ENCODE data around the gene FAM107B. TPM values are rescaled to one million over a fixed set of nuclear protein-coding genes. Genes with fewer than 3 reads are reported as not detected.

The FAM107B gene
- total and polyA plus RNA-seq, 2 donors (not counting 3 experiments of a cell fraction or from before 2014, with no cell fraction given), result 39.2 to 176 TPM

DNA sequence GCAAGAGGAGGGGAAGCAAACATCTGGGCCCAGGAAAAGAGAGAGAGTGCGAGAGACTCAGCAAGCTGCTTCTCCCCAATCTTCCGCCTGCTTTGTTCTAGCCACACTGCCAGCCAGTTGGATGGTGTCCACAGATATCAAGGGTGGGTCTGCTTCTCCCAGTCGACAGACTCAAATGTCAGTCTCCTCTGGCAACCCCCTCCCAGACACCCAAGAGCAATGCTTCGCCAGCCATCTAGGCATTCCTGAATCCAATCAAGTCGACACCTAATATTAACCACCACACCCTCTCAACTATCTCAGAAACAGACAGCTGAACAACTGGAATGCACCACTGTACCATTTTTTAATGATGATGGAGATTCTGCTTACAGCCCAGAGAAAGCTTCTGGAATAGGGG, 57.1 kb downstream of the FAM107B start:
- H3K9me3 ChIP-seq (replicated peaks; ENCODE audit: control insufficient read depth, insufficient read depth, low read length), result no peaks in the 10 kb centered on the region
- no peaks in the 10 kb centered on the region for H3K79me2 ChIP-seq (ENCODE audit: control insufficient read depth, insufficient read depth, low read length)
- CTCF ChIA-PET, result no interaction called here
- H3K27me3 ChIP-seq (ENCODE audit: control insufficient read depth in 2 of 2, insufficient read depth in 2 of 2, low read length in 2 of 2), result no peaks in the 10 kb centered on the region
- H3K4me2 ChIP-seq (ENCODE audit: insufficient read depth, low read length), result no peak overlapping the region
- TF ChIP-seq MYC (IDR thresholded peaks at IDR 0.05; ENCODE audit: low read depth, low read length) (no peak), POLR2A (IDR thresholded peaks at IDR 0.05; ENCODE audit: low read depth, low read length) (no peak)
- TF ChIP-seq, protein P1, sequence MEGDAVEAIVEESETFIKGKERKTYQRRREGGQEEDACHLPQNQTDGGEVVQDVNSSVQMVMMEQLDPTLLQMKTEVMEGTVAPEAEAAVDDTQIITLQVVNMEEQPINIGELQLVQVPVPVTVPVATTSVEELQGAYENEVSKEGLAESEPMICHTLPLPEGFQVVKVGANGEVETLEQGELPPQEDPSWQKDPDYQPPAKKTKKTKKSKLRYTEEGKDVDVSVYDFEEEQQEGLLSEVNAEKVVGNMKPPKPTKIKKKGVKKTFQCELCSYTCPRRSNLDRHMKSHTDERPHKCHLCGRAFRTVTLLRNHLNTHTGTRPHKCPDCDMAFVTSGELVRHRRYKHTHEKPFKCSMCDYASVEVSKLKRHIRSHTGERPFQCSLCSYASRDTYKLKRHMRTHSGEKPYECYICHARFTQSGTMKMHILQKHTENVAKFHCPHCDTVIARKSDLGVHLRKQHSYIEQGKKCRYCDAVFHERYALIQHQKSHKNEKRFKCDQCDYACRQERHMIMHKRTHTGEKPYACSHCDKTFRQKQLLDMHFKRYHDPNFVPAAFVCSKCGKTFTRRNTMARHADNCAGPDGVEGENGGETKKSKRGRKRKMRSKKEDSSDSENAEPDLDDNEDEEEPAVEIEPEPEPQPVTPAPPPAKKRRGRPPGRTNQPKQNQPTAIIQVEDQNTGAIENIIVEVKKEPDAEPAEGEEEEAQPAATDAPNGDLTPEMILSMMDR (IDR thresholded peaks at IDR 0.05; ENCODE audit: extremely low read depth in 1 of 2, insufficient read depth in 1 of 2, low read depth in 1 of 2, low read length in 2 of 2), result no peak
- no peaks in the 10 kb centered on the region for H3K36me3 ChIP-seq (ENCODE audit: control insufficient read depth in 2 of 2, extremely low read depth in 1 of 2, insufficient read depth in 2 of 2, low read length in 2 of 2)
- no peak overlapping the region for H3K4me3 ChIP-seq (replicated peaks in 1 of 3; ENCODE audit: insufficient read depth in 1 of 3, low read depth in 1 of 3, low read length in 3 of 3)
- BruUV-seq (replicated peaks), result no TSS peak
- H3K9ac ChIP-seq (replicated peaks; ENCODE audit: extremely low read depth, insufficient read depth, low read length), result no peak overlapping the region
- H2AFZ ChIP-seq (ENCODE audit: low read depth, low read length), result no peak overlapping the region
- no peak for DNase-seq (ENCODE audit: low read depth, low spot score)
- H3K4me1 ChIP-seq (ENCODE audit: control insufficient read depth, extremely low read depth, insufficient read depth, low read length), result no peaks in the 10 kb centered on the region
- POLR2A ChIA-PET, result no interaction called here
- no peaks in the 10 kb centered on the region for H3K9me1 ChIP-seq (replicated peaks; ENCODE audit: control insufficient read depth, extremely low read depth, insufficient read depth, low read length)
- intact Hi-C loops (cut with micrococcal nuclease) (no loop called here), dilution Hi-C loops (cut with MboI; ENCODE audit: extremely low pct_ligation_motif_present, low sequenced_read_pairs) (no loop called here)
- H3K27ac ChIP-seq (ENCODE audit: insufficient read depth, low read depth, low read length), result no peak overlapping the region
- no peak for FAIRE-seq
- H4K20me1 ChIP-seq (replicated peaks; ENCODE audit: control insufficient read depth, extremely low read depth, insufficient read depth, low read length), result no peaks in the 10 kb centered on the region

DNA sequence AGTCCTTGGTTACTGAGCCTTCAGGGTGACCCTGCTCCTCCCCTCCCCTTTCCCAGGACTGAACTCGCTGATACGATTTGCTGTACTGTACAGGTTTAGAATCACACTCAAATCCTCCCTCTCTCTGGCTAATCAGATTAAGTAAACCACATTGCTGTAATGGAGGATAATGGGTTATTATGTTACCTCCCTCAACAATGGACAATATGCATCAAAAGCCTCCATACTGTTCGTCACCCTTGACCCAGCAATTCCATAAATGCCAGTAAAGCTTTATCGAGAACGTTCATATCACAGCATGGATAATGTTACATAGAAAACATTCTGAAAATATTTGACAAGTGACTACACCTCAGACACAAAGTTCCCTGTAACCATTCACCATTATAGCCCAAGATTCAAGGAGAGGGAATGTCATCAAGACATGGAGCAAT, 61.7 kb downstream of the FAM107B start:
- H3K4me1 ChIP-seq (ENCODE audit: control insufficient read depth, extremely low read depth, insufficient read depth, low read length), result no peaks in the 10 kb centered on the region
- H3K4me2 ChIP-seq (ENCODE audit: insufficient read depth, low read length), result no peak overlapping the region
- H3K9ac ChIP-seq (replicated peaks; ENCODE audit: extremely low read depth, insufficient read depth, low read length), result no peak overlapping the region
- no peaks in the 10 kb centered on the region for H4K20me1 ChIP-seq (replicated peaks; ENCODE audit: control insufficient read depth, extremely low read depth, insufficient read depth, low read length)
- intact Hi-C loops (cut with micrococcal nuclease) (no loop called here), dilution Hi-C loops (cut with MboI; ENCODE audit: extremely low pct_ligation_motif_present, low sequenced_read_pairs) (no loop called here)
- peak overlapping the region; percentile 15 for H2AFZ ChIP-seq (ENCODE audit: low read depth, low read length)
- H3K9me1 ChIP-seq (replicated peaks; ENCODE audit: control insufficient read depth, extremely low read depth, insufficient read depth, low read length), result no peaks in the 10 kb centered on the region
- DNase-seq (ENCODE audit: low read depth, low spot score) (no peak), FAIRE-seq (no peak)
- no peak overlapping the region for H3K27ac ChIP-seq (ENCODE audit: insufficient read depth, low read depth, low read length)
- H3K4me3 ChIP-seq (replicated peaks in 1 of 3; ENCODE audit: insufficient read depth in 1 of 3, low read depth in 1 of 3, low read length in 3 of 3), result no peak overlapping the region
- no TSS peak for BruUV-seq (replicated peaks)
- ChIA-PET POLR2A (no interaction called here), CTCF (interaction anchor here (1.7 kb wide), 1 partner anchor 13 kb away, joined by 3 read pairs; no protein-coding TSS in a partner anchor)
- no peaks in the 10 kb centered on the region for H3K27me3 ChIP-seq (ENCODE audit: control insufficient read depth in 2 of 2, insufficient read depth in 2 of 2, low read length in 2 of 2)
- TF ChIP-seq GATA2 (IDR thresholded peaks at IDR 0.05; ENCODE audit: insufficient read depth, insufficient read length, low read depth, low read length), result no peak
- TF ChIP-seq MYC (IDR thresholded peaks at IDR 0.05; ENCODE audit: low read depth, low read length), result no peak
- TF ChIP-seq JUN (IDR thresholded peaks at IDR 0.05; ENCODE audit: borderline replicate concordance, insufficient read depth, insufficient read length, low read depth), result no peak
- TF ChIP-seq, protein P1 (IDR thresholded peaks at IDR 0.05; ENCODE audit: extremely low read depth in 1 of 2, insufficient read depth in 1 of 2, low read depth in 1 of 2, low read length in 2 of 2), result no peak
- TF ChIP-seq FOS (IDR thresholded peaks at IDR 0.05; ENCODE audit: borderline replicate concordance, insufficient read depth, low read length), result no peak
- no peak for TF ChIP-seq POLR2AphosphoS5 (IDR thresholded peaks at IDR 0.05; ENCODE audit: insufficient read depth, low read depth, low read length)
- TF ChIP-seq POLR2A (IDR thresholded peaks at IDR 0.05; ENCODE audit: low read depth, low read length), result no peak
- TF ChIP-seq, protein P2, sequence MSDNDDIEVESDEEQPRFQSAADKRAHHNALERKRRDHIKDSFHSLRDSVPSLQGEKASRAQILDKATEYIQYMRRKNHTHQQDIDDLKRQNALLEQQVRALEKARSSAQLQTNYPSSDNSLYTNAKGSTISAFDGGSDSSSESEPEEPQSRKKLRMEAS (IDR thresholded peaks at IDR 0.05; ENCODE audit: insufficient read depth, insufficient read length), result no peak
- no peak for TF ChIP-seq EZH2 (IDR thresholded peaks at IDR 0.05; ENCODE audit: borderline replicate concordance, low read depth, low read length, severe bottlenecking)
- H3K36me3 ChIP-seq (ENCODE audit: control insufficient read depth in 2 of 2, extremely low read depth in 1 of 2, insufficient read depth in 2 of 2, low read length in 2 of 2), result no peaks in the 10 kb centered on the region
- no peaks in the 10 kb centered on the region for H3K9me3 ChIP-seq (replicated peaks; ENCODE audit: control insufficient read depth, insufficient read depth, low read length)
- H3K79me2 ChIP-seq (ENCODE audit: control insufficient read depth, insufficient read depth, low read length), result no peaks in the 10 kb centered on the region

All from endothelial cell of umbilical vein (primary cell).